Stimulated activated CD4-positive, alpha-beta T cell treated with anti-CD3 and anti-CD28 coated beads, Interleukin-4, amount 100 ng/mL, for 24 hours (primary cell): ENCODE data around the gene NRARP.
"Not testable (repeated sequence)": the region's sequence is repeated elsewhere in the genome, so short reads cannot be mapped to it uniquely, and the experiment has no call there.

ENCODE experiments used
- DNase-seq: peaks from one replicate; pipeline ENCODE4 v3.0.0-alpha.2; 2020

Gene NRARP

GRCh38 chr9:137275588-137276472 lies 26.2 kb downstream of the NRARP start:
- DNase-seq, result no peak

DNA sequence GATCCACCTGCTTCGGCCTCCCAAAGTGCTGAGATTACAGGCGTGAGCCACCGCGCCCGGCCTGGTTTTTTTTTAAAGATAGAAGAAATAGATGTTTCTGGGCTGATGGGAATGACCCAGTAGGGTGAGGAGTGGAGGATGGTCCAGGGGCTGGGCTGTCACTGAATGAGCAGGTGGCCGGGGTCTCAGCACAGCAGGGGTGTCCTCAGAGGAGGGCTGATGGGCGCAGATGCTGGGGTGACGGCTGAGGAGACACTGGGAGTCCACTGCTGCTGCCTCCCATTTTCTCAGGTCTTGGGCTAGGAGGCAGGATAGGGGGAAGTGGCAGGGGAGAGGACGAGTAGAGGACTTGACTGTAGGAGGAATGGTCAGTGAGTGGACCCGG lies 26.9 kb downstream of the NRARP start:
- DNase-seq, result no peak

DNA sequence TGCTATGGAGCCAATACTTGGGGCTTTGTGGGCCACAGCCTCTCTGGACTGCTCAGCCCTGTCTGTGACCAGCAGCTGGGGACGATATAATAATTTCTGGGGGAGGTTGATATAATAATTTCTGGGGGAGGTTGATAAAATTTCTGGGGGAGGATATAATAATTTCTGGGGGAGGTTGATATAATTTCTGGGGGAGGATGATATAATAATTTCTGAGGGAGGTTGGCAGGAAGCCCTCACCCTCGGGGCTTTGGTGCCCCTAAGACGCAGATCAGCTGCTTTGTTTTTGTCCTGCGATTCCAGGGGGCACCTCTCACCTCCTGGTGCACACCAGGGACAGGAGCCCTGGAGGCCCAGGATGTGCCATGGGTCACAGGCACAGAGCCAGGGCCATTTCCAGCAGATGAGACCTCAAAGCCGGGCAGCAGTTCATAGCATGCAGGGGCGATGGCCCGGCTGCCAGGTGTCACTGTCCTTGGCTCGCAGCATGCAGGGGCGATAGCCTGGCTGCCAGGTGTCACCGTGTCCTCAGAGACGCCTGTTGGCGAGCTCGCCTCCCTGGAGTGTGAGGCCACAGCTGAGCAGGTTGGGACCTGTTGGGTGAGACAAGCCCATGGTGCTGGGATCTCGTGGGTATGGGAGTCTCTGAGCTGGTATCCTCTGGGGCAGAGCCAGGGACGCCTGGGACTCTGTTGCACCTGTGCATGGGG lies 28.3 kb downstream of the NRARP start:
- no peak for DNase-seq

DNA sequence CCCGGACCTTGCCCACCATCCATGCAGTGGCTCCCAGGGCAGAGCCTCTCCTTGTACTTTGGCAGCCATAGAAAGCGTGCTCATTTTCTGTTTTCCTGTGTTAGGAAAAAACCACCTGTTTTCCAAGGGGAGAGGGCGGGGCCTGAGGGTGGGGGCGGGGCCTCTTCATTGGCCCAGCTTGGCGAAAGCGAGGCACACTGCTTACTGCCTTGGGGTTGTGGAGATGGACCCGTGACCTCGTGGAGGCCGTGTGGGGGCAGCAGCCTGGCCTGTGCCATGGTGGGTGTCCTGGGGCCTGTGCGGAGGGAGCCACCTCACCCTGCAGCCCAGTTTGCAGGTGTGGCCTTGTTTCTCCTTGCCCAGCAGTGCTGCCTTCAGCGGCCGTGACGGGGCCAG lies 29.0 kb downstream of the NRARP start:
- DNase-seq, result no peak

- no peak for DNase-seq
Measured at GRCh38 chr9:137272241-137273094, 29.6 kb downstream of the NRARP start.

DNA sequence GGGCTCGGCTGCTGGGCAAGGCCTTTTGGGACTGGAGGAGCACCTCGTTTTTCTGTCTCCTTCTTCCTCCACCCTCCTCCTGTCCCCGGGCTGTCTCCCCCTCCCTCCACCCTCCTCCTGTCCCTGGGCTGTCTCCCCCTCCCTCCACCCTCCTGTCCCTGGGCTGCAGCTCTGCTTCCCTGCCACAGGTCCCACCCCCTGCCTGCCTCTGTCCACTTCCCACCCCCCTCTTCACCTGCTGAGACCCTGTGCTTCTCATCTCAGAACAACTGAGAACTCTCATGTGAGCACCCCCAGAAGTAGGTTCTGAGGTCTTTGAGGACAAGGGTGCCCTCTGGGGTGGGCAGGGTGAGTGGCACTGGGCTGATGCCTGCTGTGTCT lies 30.4 kb downstream of the NRARP start:
- DNase-seq, result no peak

GRCh38 chr9:137270929-137271695 lies 31.0 kb downstream of the NRARP start:
- DNase-seq, result no peak

DNA sequence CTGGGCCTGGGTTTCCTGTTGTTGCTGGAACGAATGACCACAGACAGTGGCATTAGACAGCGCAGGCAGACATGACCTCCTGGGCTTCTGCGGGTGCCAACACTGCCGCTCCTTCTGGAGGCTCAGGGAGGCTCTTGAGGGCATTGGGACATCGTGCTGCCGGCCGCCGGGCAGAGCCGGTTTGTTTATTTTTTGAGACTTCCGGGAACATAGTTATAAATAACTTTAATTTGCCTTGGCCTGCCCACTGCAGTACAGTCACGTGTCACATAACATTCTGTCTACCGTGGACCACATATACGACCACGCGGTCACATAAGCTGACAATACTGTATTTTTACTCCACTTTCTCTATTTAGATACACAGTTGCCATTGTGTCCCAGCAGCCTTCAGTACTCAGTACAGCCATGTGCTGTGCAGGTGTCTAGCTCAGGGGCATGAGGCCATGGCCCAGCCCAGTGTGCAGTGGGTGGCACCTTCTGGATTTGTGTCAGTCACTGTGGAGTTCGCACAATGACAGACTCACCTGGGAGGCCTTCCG lies 32.8 kb downstream of the NRARP start:
- no peak for DNase-seq

DNA sequence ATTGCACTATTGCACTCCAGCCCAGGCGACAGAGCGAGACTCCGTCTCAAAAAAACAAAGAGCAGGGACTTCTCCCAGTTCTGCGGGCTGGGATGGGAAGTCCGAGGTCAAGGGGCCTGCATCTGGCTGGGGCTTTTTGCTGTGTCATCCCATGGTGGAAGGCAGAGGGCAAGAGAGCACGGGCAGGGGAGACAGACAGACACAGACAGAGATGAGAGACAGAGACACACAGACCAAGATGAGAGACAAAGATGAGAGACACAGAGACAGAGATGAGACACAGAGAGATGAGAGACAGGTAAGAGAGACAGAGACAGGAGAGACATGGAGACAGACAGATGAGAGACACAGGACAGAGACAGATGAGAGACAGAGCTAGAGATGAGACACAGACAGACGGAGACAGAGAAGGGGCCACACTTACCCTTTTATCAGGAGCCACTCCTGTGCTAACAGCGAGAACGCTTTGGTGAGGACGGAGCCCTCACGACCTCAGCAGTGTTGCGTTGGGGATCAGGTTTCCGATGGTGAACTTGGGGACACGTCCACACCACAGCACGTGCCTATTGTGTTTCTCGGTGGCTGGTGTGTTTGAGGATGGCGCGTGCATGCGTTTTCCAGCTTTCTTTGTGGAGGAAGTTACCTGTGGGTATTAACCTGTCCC lies 33.4 kb downstream of the NRARP start:
- DNase-seq, result no peak

DNA sequence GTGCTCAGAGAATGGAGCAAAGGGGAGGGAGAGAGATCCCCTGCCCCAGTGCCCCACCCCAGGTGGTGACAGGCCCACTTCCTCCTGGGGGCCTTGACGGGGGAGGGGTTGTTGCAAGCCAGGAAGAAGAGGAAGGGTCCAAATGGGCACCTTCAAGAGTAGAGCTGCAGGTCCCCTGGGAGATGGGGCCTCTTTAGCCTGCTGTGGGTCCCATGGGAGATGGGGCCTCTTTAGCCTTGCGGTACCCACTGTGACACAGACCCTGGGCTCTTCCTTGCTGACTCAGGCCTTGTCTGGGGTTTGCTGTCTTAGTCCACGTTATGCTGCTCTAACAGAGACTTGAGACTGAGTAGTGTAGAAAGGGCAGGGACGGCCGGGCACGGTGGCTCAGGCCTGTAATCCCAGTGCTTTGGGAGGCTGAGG lies 34.1 kb downstream of the NRARP start:
- DNase-seq, result no peak

GRCh38 chr9:137266585-137267453 lies 35.3 kb downstream of the NRARP start:
- no peak for DNase-seq

- no peak for DNase-seq
Measured at GRCh38 chr9:137266162-137266527, 35.9 kb downstream of the NRARP start.

GRCh38 chr9:137265496-137266161 lies 36.4 kb downstream of the NRARP start:
- DNase-seq, result no peak

- no peak for DNase-seq
Measured at GRCh38 chr9:137264067-137264466, 38.0 kb downstream of the NRARP start.

- no peak for DNase-seq
Measured at GRCh38 chr9:137263506-137263905, 38.6 kb downstream of the NRARP start.

GRCh38 chr9:137262909-137263285 lies 39.2 kb downstream of the NRARP start:
- DNase-seq, result no peak

DNA sequence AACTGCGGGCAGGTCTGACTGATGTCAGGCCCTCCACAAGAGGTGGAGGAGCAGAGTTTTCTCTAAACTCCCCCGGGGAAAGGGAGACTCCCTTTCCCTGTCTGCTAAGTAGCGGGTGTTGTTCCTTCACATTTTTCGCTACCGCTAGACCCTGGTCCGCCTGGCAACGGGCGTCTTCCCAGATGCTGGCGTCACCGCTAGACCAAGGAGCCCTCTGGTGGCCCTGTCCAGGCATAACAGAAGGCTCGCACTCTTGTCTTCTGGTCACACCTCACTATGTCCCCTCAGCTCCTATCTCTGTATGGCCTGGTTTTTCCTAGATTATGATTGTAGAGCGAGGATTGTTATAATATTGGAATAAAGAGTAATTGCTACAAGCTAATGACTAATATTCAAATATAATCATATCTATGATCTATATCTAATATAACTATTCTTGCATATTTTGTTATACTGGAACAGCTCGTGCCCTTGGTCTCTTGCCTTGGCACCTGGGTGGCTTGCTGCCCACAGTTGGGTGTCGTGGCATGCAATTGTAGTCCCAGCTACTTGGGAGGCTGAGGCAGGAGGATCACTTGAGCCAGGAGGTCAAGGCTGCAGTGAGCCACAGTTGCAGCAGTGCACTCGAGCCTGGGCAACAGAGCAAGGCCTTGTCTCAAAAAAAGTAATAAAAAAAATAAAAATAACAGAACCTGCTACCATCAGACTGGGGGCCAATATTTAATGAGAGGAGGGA lies 39.7 kb downstream of the NRARP start:
- not testable (repeated sequence) for DNase-seq

DNA sequence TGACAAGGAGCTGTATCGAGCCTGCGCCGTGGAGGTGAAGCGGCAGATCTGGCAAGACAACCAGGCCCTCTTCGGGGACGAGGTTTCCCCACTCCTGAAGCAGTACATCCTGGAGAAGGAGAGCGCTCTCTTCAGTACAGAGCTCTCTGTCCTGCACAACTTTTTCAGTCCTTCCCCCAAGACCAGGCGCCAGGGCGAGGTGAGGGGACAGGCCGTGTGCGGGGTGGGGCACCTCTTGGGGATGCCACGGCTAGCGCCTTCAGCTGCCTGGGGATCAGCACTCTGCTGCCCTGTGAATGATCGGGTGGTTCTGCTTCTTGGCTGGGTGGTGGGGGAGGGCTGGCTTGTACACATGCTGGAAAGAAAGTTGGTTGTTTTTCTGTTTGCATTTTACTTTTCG lies 45.2 kb downstream of the NRARP start:
- DNase-seq, result no peak

- DNase-seq, result no peak
Measured at GRCh38 chr9:137256362-137256761, 45.7 kb downstream of the NRARP start.
